NCI-H2081 (cell line): ENCODE data around the gene PRG2.

Experiments used
- DNase-seq, 2 experiments: peaks; one replicate each; lab custom pipeline; 2025; lab: John Stamatoyannopoulos, UW

The PRG2 gene

DNA sequence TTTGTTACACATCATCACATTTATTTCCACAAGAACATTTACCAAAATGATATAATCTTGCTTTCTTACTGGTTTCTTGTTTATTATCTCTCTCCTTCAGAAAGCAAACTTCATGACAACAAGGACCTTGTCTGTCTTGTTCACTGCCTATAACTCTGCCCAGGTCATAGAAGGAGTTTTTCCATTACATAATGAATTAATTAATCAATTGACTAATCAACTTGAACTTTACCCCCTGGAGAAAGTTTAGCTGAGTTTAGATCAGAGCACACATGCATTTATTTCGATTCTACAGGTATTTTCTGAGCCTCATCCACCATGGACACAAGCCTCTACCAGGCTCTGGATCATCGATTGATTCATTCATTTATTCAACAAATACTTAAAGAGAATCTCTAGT lies 6.3 kb upstream of the PRG2 start:
- no peak for DNase-seq

DNA sequence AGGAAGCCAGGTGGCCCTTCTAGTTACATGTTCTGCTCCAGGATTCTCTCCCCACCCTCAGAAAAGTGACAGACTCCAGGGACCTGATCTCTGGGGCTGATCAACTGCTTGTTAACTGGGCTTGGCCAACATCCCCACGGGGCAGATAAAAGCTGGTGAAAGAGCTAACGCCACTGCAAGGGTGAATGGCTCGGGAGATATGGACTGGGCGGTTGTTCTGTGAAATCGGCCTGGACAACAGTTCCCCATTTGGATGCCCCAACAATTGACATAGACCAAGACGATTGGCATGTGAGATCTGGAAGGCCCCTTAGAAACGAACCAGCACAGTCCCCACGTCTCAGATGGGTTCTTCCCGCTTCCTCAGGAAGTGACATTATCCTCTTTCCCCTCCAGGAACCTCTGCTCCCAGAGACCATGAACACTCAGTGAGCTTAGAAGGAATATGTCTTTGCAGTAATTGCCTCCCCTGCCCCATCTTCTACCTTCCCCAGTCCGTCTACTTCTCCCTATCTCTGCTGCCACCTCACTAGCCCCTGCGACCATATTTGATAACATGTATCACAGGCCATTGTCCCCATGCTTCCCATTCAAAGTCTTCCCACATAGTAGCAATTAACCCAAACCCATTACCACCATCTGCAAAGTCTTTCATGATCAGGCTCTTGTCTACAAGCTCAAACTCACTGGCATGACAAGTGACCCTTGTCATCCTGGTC lies 5.6 kb upstream of the PRG2 start:
- no peak for DNase-seq

DNA sequence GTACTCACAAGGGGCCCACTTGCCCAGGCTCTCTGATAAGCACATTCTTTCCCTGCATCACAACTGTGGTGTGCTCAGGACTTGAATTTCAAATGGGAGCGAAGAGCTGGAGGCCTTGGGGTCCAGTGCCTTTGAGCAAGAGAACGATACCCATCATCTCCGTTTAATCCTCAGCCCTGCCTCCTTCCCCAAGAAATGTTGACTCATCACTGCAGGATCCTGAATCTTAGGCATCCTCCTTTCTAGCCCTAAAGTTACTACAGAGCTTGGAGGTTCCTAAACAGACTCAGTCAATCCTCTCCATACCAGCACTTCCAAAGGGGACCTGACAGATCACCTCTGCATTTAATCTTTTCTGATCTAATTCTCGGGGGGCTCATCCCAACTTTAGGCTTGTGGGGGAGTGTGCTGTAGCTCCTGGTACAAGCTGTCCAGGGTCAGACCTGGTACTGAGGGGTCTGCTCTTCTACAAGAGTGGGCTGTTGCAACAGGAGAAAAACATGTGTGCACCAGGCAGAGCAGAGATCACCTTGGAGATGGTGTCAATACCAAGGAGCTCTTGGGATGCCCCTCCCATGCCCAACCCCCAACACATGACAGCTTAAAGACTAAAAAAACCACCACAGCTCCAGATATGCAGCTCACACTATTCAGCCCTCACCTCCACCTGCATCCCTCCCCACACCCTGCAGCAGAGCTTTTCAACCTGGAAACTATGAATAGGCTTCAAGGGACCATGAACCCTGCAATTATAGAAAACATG lies 3.9 kb upstream of the PRG2 start:
- no peak for DNase-seq

DNA sequence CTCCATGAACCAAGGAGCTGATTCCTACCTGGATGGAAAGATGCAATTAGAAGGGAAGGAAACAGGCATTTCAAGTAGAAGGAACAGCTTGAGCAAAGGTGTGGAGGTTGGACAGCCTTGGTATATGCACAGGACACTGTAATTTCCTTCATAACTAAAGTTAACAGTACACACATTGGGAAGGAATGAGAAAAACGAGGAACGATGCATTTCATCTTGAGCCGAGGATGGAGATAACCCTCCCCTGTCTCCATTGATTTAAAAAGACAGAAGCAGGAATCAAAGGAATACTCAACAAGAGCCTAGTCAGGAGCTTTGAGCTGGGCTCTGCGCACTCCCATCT lies 2.3 kb upstream of the PRG2 start:
- DNase-seq = no peak

DNA sequence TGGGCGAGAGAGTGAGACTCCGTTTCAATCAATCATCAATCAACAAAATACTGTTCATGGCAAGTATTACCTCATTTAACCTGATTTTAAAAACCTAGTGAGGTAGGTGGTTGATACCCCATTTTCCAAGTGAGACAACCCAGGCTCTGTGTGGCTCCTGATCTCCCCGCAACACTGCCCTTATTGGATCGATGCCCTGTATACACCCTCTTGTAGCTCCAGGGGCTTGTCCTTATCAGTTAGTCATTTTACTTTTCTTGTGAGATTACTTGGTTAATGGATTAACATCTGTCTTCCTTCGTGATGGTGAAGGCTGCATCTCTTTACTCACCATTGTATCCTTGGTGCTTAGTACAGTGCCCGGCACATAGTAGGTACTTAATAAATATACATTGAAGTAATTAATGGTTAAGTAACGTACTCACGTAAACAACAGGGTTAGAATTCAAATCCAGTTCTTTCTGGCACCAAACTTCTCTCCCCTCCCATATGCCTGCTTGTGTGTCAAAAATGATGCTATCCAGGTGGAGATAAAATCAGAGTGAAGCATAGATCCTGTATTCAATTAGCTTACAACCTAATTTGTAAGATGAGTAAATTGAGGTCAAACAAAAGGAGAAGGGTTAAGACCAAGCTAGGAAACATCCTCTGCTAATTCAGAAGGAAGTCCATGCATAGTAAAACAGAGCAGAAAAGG lies 1.8 kb upstream of the PRG2 start:
- no peak for DNase-seq

DNA sequence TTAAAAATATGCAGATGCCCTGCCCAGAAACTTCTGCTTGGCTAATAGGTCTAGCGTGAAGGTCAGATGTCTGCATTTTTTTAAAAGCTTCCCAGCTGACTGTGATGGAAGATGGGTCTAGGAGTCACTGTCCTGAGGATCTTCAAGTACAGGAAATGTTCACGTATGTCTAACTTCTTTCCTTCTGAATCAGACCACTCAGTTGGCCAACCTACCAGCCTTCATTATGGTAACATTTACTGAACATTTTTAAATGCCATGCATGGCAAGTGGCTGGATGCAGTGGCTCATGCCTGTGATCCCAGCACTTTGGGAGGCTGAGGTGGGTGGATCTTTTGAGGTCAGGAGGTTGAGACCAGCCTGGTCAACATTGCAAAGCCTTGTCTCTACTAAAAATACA lies 1.1 kb upstream of the PRG2 start:
- DNase-seq = no peak

DNA sequence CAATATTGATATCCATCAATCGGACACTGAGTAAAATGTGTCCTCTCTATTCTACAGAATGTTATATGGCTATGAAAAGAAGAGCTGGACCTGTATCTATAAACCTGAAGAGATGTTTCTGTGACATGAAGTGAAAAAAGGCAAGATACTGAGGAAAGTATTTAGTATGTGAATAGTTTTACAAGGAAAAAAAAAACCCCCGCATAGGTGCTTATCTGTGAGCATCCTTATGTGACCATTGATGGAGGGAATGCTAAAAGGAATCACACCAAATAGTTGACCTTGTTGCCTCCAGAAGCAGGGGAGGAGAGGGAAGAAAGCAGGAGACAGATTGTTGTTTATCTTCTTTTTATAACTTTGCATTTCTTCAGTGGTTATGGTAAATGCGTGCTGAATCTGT lies 661 bp upstream of the PRG2 start:
- no peak for DNase-seq

DNA sequence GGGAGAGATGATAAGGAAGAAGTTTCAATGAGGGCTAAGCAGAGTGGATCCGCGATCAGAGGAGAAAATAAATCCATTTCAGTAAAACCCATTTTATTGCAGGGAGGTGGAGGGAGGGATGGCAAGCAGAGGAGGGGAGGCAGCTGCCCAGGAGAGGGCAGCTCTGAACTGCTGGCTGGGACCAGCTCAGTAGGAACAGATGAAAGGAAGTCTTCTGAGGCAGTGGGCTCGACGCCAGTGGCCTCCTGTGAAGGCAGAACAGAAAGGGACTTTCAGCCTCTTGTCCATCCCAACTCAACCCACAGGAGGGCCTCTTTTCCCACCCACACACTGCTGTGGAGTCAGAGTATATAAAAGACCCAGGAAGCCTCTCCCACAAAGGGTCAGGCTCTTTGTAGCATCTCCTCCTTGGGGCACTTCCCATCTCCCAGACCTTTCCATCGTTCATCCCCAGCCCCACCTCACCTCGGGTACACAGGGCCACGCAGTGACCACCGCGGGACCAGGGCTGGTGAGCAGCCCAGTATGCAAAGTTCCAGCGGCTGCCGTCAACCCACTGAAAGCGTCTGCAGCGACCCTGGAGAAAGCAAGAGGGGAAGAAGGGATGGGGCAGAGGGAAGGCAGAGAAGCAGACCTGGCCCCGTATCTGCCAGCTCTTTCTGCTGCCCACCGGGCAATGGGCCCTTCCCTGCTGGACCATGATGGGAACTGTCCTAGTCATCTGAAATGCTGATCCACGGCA lies 3.0 kb downstream of the PRG2 start:
- no peak for DNase-seq

DNA sequence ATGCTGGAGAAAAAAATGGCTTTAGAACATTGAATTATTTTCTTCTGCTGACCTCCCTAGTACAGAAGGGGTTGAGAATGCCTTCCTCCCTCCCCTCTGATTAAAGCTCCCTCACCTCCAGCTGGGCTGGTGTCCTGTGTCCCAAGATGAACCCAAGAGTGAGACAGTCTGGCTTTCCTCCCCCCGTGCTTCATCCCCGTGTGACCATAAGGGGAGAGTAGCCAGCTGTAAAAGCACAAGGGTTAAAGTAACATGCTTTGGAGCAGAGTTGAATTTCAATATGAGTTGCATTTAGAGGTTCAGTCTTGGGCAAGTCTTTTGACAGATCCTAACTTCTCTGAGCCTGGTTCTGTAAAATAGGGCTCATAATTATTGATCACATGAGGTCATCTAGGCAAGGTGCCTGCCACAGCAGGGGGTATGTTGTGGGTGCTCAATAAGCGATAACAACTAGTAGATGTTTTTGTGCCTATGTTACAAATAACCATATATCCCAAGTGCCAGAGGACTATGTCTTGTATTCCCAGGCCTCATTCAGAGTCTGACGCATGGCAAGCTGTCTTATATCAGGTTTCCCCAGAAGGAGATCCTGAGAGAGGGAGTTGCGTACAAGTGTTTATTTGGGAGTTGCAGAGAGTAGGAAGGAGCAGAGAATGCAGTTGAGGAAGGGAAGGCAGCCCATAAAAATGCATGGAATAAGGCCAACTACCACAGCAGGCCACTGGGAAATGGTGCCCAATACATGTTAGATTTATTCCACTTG lies 4.1 kb downstream of the PRG2 start:
- DNase-seq = no peak

DNA sequence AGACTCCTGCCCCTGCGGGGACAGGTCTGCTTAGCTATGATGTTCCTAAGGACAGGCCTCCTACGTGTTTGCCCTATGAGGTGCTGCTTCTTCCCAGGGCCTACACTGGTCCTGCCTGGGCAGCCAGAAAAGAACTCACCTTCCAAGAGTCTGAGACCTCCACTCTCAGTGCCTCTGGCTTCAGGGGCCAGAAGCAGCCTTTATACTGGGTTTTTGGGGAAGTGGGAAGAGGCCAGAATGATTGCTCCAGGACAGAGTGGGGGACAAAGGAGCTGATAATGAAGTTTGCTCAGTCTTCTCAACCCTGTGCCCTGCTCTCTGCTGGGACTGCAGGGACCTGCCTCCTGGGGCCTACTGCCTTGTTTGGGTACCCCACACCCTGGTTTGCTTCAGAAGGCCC lies 9.5 kb downstream of the PRG2 start, which contains the start of gene PRG3:
Gene PRG3, minus strand, starts transcription at position 176 of the 400 bp plus-strand sequence. CDS start 442 bp downstream, outside the sequence.
- no peak for DNase-seq

DNA sequence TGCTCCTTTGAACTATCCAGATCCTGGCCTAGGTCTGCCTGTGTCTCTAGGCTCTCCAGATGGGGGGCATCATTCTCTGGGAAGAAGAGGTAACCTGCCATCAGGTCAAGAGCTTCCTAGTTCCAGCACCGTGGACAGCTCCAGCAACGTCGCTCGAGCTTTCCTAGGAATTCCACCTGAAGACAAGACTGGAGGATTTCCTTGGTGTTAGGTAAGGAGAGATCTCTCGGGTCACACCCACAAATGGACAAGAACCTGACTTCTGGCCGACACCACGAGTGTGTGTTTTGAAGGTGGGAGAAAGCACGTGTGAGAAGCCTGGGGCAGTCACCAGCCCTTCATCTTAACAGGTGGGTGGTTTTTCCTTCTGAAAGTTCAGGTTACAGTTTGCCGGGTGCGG lies 10.7 kb downstream of the PRG2 start:
- DNase-seq = no peak

DNA sequence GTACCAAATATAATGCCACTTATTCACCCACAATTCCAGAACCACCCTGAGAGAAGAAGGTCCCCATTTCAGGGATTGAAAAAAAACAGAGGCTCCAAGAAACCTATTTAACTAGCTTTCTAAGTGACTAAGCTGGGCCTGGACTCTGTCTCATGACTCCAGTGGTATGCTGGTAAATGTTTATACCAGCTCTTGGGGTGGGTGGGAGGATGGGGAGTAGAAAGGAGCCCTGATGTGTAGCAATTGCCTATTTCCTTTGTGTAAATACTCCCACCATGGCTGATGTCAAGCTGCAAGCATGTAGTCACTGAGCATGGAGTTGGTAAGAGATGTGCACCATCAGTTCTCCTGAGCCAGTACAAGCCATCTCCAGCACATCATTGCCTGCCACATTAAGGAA lies 12.3 kb downstream of the PRG2 start:
- DNase-seq = no peak

DNA sequence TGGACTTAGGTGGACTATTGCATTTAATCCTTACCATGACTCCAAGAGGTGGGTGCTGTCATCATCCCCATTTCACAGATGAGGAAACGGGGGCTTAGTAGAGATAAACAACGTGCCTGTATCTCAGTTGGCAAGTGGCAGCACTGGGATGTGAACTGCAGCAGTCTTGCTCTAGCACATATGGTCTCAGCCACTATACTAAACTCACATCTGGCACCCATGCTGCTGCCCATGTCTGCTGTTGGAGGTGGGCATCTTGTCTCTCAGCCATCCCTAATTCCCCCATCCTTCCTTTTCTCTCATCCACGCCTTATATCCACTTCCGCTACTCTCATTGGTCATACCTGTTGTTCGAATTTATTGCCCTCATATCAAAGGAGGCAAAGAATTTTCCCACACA lies 13.3 kb downstream of the PRG2 start:
- no peak for DNase-seq

DNA sequence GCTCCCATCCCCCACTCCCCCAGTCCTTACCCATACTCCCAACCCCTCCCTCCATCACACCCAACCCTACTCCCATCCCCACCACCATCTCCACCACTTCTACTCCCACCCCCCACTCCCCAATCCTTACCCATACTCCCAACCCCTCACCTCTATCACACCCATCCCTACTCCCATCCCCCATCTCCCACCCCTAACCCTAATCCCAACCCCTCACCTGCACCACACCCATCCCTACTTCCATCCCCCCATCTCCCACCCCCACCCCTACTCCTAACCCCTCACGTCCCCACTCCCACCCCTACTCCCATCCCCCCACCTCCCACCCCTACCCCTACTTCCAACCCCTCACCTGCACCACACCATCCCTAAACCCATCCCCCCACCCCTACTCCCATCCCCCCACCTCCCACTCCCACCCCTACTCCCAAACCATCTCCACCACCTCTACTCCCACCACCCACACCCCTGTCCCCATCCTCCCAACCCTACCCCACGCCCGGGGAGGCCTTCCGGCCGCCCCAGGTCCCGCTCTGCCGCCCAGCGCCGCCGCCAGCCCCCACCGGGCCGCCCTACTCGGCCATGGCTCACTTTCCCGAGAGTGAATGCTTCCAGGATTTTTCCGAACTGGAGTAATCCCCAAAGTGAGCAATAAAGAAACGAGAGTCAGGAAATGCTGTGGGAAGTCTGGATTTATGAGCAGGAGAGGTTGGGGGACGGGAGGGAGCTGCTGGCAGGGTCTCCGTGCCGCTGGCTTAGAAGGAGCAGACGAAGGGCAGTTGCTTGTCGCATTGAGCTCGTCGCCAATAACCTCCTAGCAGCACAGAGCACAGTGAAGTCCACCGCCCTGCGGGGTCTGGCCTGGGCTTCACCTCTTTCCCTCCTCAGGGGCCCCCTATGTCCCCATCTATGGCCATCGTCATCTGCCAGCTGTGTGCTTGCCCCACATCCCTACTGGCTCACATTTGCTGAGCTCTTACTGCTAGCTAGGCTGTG lies 14.1 kb downstream of the PRG2 start:
- DNase-seq = no peak

DNA sequence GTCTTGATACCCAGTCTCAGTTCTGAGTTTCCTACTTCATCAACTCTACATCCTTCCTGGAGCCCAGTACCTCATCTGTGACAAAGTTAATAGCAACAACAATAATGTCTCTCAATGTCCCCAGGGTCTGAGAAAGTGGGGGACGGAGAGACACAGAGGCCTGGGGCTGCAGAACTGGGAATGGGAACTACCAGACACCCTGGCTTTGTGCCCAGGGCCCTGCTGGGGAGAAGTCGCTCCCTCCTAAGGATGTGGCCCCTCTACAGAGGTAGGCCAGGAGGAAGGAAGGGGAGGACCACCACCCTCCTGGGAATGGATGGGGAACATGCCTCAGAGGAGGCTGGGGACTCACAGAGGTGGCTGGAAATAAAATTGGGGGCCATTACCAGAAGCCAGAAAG lies 15.0 kb downstream of the PRG2 start:
- DNase-seq = no peak

DNA sequence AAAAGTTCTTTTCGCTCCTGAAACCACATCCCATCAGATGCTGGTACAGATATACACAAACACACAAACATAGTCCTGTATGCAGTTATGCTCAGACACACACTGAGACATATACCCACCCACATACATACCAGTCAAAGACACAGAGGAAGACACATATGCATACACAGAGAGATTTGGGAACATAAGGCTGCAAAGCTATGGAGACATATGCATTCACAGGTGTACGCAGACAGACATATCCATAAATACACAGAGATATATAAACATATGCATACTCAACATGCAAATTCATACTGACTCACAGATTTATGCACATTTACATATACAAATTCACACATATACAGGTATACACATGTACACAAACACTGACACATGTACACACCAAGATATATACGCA lies 15.5 kb downstream of the PRG2 start:
- DNase-seq = no peak

DNA sequence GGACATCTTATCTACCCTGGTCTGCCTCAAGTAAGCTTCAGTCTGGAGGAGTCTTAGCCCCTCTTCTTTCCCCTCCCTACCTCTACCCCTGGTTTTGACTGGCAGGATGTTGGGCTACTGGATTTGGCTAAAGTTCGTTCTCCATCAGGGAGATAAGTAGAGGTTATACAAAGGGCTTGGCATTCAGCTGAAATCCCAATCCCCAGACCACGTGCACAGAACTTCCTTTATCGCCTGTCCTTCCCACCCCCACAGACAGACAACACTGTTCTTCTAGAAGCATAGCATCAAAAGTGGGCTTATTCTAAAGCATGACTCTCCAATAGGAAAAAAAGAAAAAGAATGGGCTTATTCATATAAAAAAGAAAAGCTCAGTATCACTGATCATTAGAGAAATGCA lies 17.3 kb downstream of the PRG2 start:
- DNase-seq = no peak

DNA sequence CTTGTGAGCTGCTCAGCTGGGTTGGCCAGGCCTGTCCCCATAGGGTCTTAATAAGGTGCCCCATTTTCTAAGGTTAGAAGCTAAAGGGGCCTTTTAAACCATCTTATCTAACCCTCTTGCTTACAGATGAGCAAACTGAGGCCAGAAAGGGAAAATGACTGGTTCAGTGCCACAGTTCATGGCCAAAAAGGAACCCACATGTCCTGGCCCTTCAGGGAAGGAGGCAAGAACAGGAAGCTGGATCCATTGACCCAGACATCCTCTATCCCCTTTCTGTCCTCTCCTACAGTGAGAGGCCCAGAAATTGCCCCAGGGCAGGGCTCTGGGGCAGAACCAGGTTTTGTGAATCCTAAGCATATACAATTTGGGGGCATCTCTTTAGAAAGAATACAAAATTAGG lies 19.5 kb downstream of the PRG2 start:
- no peak for DNase-seq

DNA sequence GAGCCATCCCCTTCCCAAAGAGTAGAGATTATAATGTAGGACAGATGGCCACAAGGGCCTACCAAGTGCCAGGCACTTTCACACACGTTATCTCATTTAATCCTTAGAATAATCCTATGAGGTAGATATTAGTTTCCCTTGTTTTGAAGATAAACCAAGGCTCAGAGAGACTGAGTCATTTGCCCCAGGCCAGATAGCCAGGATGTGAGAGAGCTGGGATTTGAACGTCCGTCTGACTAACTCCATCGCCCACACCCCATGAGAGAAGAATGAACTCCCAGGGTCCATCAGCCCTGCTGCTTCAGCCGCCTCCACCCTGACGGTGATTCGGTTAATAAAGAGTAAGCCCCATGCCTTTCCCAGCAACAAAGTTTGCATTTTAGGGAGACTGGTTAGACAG lies 20.2 kb downstream of the PRG2 start:
- DNase-seq = no peak

DNA sequence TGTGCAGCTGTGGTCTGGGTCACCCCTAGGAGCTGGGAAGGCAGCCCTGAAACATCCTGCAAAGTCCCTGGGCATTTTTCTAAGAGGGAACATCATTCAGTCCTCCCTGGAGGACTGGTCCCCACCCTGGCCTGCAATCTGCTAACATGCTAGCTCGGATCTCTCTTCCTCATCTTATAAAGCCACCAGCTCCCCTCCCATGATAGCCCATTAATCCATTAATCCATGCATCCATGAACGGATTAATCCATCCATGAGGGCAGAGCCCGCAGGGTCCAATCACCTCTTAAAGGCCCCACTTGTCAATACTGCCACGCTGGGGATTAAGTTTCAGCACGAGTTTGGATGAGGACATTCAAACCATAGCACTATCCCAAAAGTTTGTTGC lies 21.6 kb downstream of the PRG2 start:
- DNase-seq = no peak
